Bone marrow (tissue), 2 donors: ENCODE results near the gene NAB1.
"Not testable (repeated sequence)": the region's sequence is repeated elsewhere in the genome, so short reads cannot be mapped to it uniquely, and the experiment has no call there.

Experiments used
- DNase-seq, 2 donors: peaks; one replicate each; lab custom pipeline; 2025; lab: John Stamatoyannopoulos, UW

Gene NAB1, protein sequence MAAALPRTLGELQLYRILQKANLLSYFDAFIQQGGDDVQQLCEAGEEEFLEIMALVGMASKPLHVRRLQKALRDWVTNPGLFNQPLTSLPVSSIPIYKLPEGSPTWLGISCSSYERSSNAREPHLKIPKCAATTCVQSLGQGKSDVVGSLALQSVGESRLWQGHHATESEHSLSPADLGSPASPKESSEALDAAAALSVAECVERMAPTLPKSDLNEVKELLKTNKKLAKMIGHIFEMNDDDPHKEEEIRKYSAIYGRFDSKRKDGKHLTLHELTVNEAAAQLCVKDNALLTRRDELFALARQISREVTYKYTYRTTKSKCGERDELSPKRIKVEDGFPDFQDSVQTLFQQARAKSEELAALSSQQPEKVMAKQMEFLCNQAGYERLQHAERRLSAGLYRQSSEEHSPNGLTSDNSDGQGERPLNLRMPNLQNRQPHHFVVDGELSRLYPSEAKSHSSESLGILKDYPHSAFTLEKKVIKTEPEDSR

GRCh38 chr2:190649035-190649797, at the start of gene NAB1:
TSS of gene NAB1 (plus strand) at chr2:190649083. CDS start at chr2:190659177, 10,094 bp downstream.
- peak in 1 of 2 donors; percentile 84 for DNase-seq

DNA sequence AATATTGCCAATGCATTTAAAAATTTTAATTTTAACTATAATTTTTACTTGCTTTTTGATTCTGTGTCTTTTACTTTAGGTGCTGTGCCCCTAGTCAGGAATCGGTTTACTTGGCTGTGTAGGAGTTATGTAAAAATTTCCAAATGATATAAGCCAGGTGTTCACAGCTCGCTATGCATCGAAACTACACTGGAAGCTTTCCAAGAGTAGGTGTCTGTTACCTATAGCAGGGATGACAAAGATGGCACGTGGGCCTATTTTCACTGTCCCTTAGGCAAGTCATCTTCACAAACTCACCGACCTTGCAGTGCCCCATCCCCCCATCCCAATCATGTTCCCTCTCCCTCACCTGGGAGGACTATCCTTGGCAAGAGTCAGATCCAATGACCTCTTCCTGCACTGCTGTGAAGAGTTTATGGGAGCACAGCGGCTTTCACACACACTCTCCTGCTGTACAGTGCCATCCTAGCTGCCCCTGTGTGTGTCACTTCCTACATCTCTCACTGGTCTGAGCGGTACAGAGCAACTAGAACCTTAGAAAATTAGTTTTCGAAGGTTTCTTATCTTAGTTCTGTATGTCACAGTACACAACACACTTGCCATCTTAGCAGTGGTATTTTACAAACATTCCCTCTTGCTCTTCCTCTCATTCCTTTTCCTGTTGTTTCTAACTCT, 49.2 kb upstream of the NAB1 start:
- DNase-seq, result no peak

DNA sequence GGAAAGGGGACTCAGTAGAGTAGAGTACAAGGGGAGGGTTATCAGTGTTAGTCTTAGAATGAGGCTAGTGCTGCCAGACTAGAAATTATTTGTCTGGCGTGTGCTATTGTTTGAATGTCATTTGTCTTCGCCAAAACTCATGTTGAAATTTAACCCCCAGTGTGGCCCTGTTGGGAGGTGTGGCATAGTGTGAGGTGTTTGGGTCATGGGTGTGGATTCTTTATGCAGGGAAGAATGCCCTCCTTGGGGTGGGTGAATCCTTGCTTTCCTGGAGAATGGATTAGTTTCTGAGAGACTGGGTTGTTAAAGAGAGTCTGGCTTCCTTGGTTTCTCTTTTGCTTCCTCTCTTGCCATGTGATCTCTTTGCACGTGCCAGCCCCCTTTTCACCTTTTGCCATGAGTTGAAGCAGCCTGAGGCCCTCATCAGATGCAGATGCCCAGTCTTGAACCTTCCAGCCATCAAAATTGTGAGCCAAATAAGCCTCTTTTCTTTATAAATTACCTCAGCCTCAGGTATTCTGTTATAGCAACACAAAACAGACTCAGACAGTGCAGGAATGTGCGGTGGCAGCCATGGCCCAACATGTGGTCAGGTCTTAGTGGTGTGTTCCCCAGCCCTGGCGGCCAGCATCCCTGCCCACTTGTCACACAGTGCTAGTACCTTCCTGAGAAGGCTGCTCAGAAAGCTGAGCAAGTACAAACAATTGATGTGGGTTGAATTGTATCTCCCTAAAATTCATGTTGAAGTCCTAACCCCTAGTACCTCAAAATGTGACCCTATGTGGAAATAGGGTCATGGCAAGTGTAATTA, 48.4 kb upstream of the NAB1 start:
- DNase-seq, result no peak

GRCh38 chr2:190603374-190603773, 45.5 kb upstream of the NAB1 start:
- no peak for DNase-seq

GRCh38 chr2:190607014-190607597, 41.8 kb upstream of the NAB1 start:
- DNase-seq, result no peak

DNA sequence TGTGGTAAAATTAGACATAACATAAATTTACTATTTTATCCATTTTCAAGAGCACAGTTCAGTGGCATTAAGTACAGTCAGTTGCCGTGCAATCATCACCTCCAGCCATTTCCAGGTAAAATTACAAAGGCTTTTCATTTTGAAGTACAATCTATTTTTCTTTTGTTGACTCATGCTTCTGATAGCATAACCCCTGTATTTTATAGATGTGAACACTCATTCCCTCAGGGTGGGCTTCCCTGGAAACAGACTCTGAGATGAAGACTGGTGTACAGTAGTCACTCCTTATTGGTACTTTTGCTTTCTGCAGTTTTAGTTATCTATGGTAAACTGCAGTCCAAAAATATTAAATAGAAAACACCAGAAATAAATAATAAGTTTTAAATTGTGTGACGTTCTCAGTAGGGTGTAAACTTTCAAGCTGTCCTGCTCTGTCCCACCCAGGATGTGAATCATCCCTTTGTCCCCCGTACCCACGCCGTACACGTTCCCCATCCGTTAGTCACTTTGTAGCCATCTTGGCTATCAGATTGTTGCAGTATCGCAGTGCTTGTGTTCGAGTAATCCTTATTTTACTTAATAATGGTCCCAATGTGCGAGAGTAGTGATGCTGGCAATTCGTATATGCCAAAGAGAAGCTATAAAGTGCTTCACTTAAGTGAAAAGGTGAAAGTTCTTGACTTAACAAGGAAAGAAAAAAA, 41.1 kb upstream of the NAB1 start:
- DNase-seq, result no peak

- DNase-seq, result not testable (repeated sequence)
Observed at GRCh38 chr2:190608863-190609262, 40.0 kb upstream of the NAB1 start.

- not testable (repeated sequence) for DNase-seq
Observed at GRCh38 chr2:190609397-190609796, 39.5 kb upstream of the NAB1 start.

GRCh38 chr2:190610528-190610927, 38.4 kb upstream of the NAB1 start:
- not testable (repeated sequence) for DNase-seq

- no peak for DNase-seq
Observed at GRCh38 chr2:190615555-190616200, 33.2 kb upstream of the NAB1 start.

DNA sequence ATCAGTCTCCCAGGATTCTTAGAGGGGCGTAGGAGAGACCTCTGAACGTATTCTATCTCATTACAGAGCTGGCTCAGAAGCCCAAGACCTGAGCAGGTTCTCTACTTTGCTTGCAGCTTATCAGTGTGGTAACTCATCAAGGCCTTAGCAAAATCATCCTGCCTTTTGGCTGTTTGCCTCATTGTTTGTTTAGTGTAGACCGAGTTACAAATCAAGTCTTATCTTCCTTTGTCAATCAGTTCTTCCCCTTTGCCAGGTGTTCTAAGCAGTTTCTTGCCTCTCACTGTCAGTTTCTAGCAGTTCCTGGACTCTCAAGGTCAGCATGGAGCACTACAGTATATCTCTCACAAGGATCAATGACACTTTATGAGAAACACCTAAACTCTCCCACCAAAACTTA, 30.9 kb upstream of the NAB1 start:
- no peak for DNase-seq

- DNase-seq, result no peak
Observed at GRCh38 chr2:190625691-190626090, 23.2 kb upstream of the NAB1 start.

- DNase-seq, result no peak
Observed at GRCh38 chr2:190626641-190627210, 22.2 kb upstream of the NAB1 start.

GRCh38 chr2:190627448-190628412, 21.2 kb upstream of the NAB1 start:
- peak in 1 of 2 donors; percentile 31 for DNase-seq

DNA sequence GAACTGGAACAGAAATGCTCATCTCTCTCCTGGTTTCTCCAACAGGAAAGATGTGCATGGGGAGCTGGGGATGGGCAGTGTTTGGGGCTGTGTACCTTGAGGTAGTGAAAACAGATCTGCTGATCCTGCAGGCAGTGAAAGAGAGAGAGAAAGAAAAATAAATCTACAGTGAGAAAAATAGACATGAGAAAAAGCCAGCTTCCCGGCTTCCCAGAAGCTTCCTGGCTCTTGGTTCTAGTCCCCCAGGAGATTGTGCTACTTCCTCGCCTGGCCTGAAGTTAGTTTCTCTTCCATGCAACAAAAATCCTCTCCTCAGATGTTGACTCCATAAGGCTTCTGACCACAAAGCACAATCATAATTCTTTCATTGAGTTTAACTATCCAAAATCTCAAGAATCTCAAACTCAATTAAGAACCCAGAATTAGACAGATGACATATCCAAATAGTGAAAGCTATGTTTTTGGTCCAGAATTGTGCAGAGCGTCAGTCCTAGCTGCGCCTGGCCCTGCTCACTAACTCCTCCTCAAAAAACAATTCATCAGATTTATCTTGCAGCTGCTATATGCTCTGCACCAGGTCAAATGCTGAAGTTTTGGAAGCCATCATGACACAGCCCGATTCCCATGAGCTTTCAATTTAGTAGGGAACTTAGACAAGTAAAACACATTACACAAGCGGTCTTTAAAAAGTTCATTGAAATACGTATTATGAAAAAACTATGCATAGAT, 20.1 kb upstream of the NAB1 start:
- no peak for DNase-seq

DNA sequence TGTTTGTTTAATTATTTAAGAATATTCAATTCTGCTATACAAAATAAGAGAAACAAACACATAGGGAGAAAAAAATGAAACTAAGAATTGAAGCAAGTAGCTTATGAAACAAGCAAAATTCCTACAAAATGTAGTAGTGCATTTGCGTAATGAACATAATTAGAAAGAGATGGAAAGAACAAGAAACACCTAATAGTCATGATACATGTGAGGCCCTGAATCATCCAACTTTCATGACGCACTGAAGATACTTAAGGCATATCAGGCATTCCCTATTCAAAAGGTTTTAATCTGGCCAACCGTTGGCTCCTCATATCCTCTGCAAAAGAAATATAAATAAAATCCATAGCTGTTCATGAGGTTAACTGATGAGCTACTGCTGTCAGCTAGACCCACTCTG, 14.5 kb upstream of the NAB1 start:
- DNase-seq, result no peak

GRCh38 chr2:190635781-190636180, 13.1 kb upstream of the NAB1 start:
- DNase-seq, result no peak

DNA sequence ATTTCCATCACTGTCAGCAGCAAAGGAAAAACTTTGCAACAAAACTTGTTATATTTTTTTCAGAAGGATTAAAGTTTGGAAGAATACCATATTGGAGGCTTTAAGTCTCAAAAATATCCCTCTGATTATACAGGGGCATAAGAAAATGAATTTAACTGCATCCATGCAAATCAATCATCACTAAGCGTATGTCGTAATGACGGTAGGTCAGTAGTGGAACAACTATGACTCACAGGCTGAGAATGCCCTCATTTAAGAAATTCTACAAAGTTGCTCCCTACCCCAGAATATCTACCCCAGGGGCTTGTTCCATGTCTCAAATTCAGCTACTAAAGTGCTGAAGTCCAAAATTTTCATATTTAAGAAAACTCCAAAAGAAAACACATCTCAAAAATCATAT, 12.5 kb upstream of the NAB1 start:
- no peak for DNase-seq
